ENCODE results near the gene PLP1.
A peak's percentile ranks its signal among the peaks of the same experiment; 100 is the strongest.
"Not testable (repeated sequence)": the region's sequence is repeated elsewhere in the genome, so short reads cannot be mapped to it uniquely, and the experiment has no call there.

The PLP1 gene

GRCh38 chrX:103776546-103776945, at the start of gene PLP1:
TSS of gene PLP1 (plus strand) at chrX:103776840. CDS start at chrX:103776996, 156 bp downstream.
- DNase-seq, result no peak

GRCh38 chrX:103727115-103727514, 49.5 kb upstream of the PLP1 start:
- DNase-seq, result no peak

GRCh38 chrX:103729015-103729414, 47.6 kb upstream of the PLP1 start:
- no peak for DNase-seq

GRCh38 chrX:103730147-103730795, 46.4 kb upstream of the PLP1 start:
- peak; percentile 13 for DNase-seq

- DNase-seq, result peak; percentile 4
Observed at GRCh38 chrX:103730796-103731493, 45.7 kb upstream of the PLP1 start.

GRCh38 chrX:103733017-103733416, 43.6 kb upstream of the PLP1 start:
- DNase-seq, result no peak

GRCh38 chrX:103734125-103734760, 42.4 kb upstream of the PLP1 start:
- DNase-seq, result no peak

- no peak for DNase-seq
Observed at GRCh38 chrX:103737696-103738095, 38.9 kb upstream of the PLP1 start.

- no peak for DNase-seq
Observed at GRCh38 chrX:103739421-103739820, 37.2 kb upstream of the PLP1 start.

- no peak for DNase-seq
Observed at GRCh38 chrX:103741879-103742278, 34.8 kb upstream of the PLP1 start.

- DNase-seq, result no peak
Observed at GRCh38 chrX:103742339-103742738, 34.3 kb upstream of the PLP1 start.

- no peak for DNase-seq
Observed at GRCh38 chrX:103747163-103747562, 29.5 kb upstream of the PLP1 start.

- DNase-seq, result no peak
Observed at GRCh38 chrX:103754401-103754800, 22.2 kb upstream of the PLP1 start.

GRCh38 chrX:103756736-103757135, 19.9 kb upstream of the PLP1 start:
- DNase-seq, result no peak

GRCh38 chrX:103758555-103758954, 18.1 kb upstream of the PLP1 start:
- DNase-seq, result no peak

GRCh38 chrX:103763541-103763940, 13.1 kb upstream of the PLP1 start:
- not testable (repeated sequence) for DNase-seq

- DNase-seq, result not testable (repeated sequence)
Observed at GRCh38 chrX:103766813-103767555, 9.7 kb upstream of the PLP1 start.

- DNase-seq, result no peak
Observed at GRCh38 chrX:103773445-103773844, 3.2 kb upstream of the PLP1 start.

GRCh38 chrX:103774070-103774642, 2.5 kb upstream of the PLP1 start:
- DNase-seq, result peak; percentile 6

- DNase-seq, result no peak
Observed at GRCh38 chrX:103779141-103779789, 2.6 kb downstream of the PLP1 start.

- DNase-seq, result no peak
Observed at GRCh38 chrX:103780336-103781061, 3.9 kb downstream of the PLP1 start.

- no peak for DNase-seq
Observed at GRCh38 chrX:103781062-103781402, 4.4 kb downstream of the PLP1 start.

Data from inflammatory macrophage treated with lipopolysaccharide for 4 hours (primary cell).